ENCODE measurements around the gene STRN4. TPM values are rescaled to one million over a fixed set of nuclear protein-coding genes. Genes with fewer than 3 reads are reported as not detected.

Gene STRN4
- total RNA-seq, 1 experiment from 2014 or later: 89.5 TPM

GRCh38 chr19:46787331-46788261 lies 41.3 kb upstream of the STRN4 start:
- no peak for DNase-seq (ENCODE audit: low read depth, low spot score)
- TSS peak; percentile 82 for BruUV-seq (replicated peaks)

GRCh38 chr19:46787040-46787330 lies 40.7 kb upstream of the STRN4 start:
- peaks cover 8% of the 10 kb centered on the region for H3K4me1 ChIP-seq (ENCODE audit: control insufficient read depth, insufficient read depth, low read length)
- in situ Hi-C loops (cut with HindIII; ENCODE audit: low pct_unique_long_range_greater_than_20kb, low sequenced_read_pairs) (no loop called here), intact Hi-C loops (cut with micrococcal nuclease; ENCODE audit: unreplicated experiment) (no loop called here)
- TF ChIP-seq, protein P1, sequence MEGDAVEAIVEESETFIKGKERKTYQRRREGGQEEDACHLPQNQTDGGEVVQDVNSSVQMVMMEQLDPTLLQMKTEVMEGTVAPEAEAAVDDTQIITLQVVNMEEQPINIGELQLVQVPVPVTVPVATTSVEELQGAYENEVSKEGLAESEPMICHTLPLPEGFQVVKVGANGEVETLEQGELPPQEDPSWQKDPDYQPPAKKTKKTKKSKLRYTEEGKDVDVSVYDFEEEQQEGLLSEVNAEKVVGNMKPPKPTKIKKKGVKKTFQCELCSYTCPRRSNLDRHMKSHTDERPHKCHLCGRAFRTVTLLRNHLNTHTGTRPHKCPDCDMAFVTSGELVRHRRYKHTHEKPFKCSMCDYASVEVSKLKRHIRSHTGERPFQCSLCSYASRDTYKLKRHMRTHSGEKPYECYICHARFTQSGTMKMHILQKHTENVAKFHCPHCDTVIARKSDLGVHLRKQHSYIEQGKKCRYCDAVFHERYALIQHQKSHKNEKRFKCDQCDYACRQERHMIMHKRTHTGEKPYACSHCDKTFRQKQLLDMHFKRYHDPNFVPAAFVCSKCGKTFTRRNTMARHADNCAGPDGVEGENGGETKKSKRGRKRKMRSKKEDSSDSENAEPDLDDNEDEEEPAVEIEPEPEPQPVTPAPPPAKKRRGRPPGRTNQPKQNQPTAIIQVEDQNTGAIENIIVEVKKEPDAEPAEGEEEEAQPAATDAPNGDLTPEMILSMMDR (IDR thresholded peaks at IDR 0.05): no peak
- TF ChIP-seq POLR2AphosphoS5 (IDR thresholded peaks at IDR 0.05; ENCODE audit: low read depth, low read length): no peak
- ChIA-PET CTCF (no interaction called here), POLR2A (no interaction called here)
- peak overlapping the region; percentile 87 to 92 for H3K4me3 ChIP-seq (ENCODE audit: low read depth in 2 of 2, low read length in 2 of 2)
- BruUV-seq (replicated peaks): no TSS peak
- ATAC-seq (no peak), DNase-seq (ENCODE audit: low read depth, low spot score) (no peak)
- no peaks in the 10 kb centered on the region for H3K27me3 ChIP-seq (ENCODE audit: control insufficient read depth, insufficient read depth, low read length)
- H3K36me3 ChIP-seq (ENCODE audit: control insufficient read depth, insufficient read depth, low read length): peaks cover 3% of the 10 kb centered on the region; the same call in 1 of the 2 replicates
- peak overlapping the region; percentile 89 for H3K27ac ChIP-seq (ENCODE audit: low read length)
- H3K9me3 ChIP-seq (ENCODE audit: control insufficient read depth, insufficient read depth, low read depth, low read length): no peaks in the 10 kb centered on the region

More at GRCh38 chr19:46787331-46788261, 41.3 kb upstream of the STRN4 start:
- intact Hi-C loops (cut with micrococcal nuclease; ENCODE audit: unreplicated experiment) (no loop called here), in situ Hi-C loops (cut with HindIII; ENCODE audit: low pct_unique_long_range_greater_than_20kb, low sequenced_read_pairs) (no loop called here)
- ChIA-PET POLR2A (interaction anchor here (0.8 kb wide), 1 partner anchor 10 kb away, joined by 8 read pairs; no protein-coding TSS in a partner anchor), CTCF (no interaction called here)
- peak; percentile 33 for ATAC-seq
- no peaks in the 10 kb centered on the region for H3K27me3 ChIP-seq (ENCODE audit: control insufficient read depth, insufficient read depth, low read length)
- TF ChIP-seq, protein P1 (IDR thresholded peaks at IDR 0.05): no peak
- 0 out of 2 replicates have a peak, but pooled peaks have one; percentile 30 for TF ChIP-seq SIN3A (IDR thresholded peaks at IDR 0.05; ENCODE audit: borderline replicate concordance, insufficient read depth, low read depth, low read length)
- peak overlapping the region; percentile 89 for H3K27ac ChIP-seq (ENCODE audit: low read length)
- H3K4me1 ChIP-seq (ENCODE audit: control insufficient read depth, insufficient read depth, low read length): peaks cover 8% of the 10 kb centered on the region
- peaks cover 3% of the 10 kb centered on the region; the same call in 1 of the 2 replicates for H3K36me3 ChIP-seq (ENCODE audit: control insufficient read depth, insufficient read depth, low read length)
- no peaks in the 10 kb centered on the region for H3K9me3 ChIP-seq (ENCODE audit: control insufficient read depth, insufficient read depth, low read depth, low read length)
- H3K4me3 ChIP-seq (ENCODE audit: low read depth in 2 of 2, low read length in 2 of 2): peak overlapping the region; percentile 87 to 92

DNA sequence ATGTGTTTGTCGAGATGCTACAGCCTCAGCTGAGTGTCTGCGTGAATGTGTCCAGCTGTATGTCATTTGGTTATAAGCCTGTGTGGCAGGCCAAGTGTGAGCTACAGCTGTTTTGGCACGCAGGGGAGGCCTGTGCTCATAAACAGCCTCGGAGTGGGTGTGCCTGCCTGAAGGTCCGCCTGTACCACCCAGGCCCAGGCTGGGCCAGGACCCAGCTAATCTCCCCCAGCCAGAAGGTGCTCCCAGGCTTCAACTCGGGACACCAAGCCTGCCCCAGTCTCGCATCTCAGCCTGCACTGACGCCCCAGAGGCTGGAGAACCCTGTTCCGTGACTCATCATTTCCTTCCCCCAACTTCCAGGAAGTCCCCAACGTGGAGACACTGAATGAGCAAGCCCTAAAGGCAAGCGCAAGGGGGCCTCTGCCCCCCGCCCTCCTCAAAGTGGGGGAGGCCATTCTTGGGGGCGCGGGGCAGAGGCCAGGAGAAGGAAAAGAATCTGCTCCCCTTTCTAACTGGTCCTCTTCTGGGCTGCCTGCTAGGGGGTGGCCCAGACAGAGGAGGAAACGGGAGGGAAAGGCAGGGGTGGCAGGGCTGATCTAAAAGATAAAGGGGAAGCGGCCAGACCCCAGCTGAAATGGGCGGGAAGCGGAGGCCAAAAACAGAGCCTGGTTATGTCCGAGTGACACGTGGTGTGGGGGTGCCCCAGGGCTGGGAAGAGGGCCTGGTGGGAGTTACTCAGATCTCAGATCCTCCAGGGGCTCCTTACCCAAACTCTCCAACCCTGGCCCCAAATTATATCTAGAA lies 40.2 kb upstream of the STRN4 start:
- intact Hi-C loops (cut with micrococcal nuclease; ENCODE audit: unreplicated experiment): no loop called here
- peaks cover 8% of the 10 kb centered on the region for H3K4me1 ChIP-seq (ENCODE audit: control insufficient read depth, insufficient read depth, low read length)
- peak overlapping the region; percentile 89 for H3K27ac ChIP-seq (ENCODE audit: low read length)
- H3K9me3 ChIP-seq (ENCODE audit: control insufficient read depth, insufficient read depth, low read depth, low read length): no peaks in the 10 kb centered on the region
- no peak for TF ChIP-seq POLR2AphosphoS5 (IDR thresholded peaks at IDR 0.05; ENCODE audit: low read depth, low read length)
- no peak for TF ChIP-seq TCF7L2 (IDR thresholded peaks at IDR 0.05; ENCODE audit: low read depth, low read length)
- TF ChIP-seq, protein P2, sequence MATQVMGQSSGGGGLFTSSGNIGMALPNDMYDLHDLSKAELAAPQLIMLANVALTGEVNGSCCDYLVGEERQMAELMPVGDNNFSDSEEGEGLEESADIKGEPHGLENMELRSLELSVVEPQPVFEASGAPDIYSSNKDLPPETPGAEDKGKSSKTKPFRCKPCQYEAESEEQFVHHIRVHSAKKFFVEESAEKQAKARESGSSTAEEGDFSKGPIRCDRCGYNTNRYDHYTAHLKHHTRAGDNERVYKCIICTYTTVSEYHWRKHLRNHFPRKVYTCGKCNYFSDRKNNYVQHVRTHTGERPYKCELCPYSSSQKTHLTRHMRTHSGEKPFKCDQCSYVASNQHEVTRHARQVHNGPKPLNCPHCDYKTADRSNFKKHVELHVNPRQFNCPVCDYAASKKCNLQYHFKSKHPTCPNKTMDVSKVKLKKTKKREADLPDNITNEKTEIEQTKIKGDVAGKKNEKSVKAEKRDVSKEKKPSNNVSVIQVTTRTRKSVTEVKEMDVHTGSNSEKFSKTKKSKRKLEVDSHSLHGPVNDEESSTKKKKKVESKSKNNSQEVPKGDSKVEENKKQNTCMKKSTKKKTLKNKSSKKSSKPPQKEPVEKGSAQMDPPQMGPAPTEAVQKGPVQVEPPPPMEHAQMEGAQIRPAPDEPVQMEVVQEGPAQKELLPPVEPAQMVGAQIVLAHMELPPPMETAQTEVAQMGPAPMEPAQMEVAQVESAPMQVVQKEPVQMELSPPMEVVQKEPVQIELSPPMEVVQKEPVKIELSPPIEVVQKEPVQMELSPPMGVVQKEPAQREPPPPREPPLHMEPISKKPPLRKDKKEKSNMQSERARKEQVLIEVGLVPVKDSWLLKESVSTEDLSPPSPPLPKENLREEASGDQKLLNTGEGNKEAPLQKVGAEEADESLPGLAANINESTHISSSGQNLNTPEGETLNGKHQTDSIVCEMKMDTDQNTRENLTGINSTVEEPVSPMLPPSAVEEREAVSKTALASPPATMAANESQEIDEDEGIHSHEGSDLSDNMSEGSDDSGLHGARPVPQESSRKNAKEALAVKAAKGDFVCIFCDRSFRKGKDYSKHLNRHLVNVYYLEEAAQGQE (IDR thresholded peaks at IDR 0.05; ENCODE audit: insufficient read depth in 1 of 2, low read depth in 2 of 2, low read length in 1 of 2): no peak
- peak; percentile 95 for TF ChIP-seq SIN3A (IDR thresholded peaks at IDR 0.05; ENCODE audit: borderline replicate concordance, insufficient read depth, low read depth, low read length)
- TF ChIP-seq, protein P1 (IDR thresholded peaks at IDR 0.05): no peak
- H3K4me3 ChIP-seq (ENCODE audit: low read depth in 2 of 2, low read length in 2 of 2): peak overlapping the region; percentile 87 to 92
- peak; percentile 47 for ATAC-seq
- ChIA-PET CTCF (no interaction called here), POLR2A (interaction anchor here (0.5 kb wide), 2 partner anchors 17 to 47 kb away, joined by 3 read pairs; no protein-coding TSS in a partner anchor)
- no peaks in the 10 kb centered on the region for H3K27me3 ChIP-seq (ENCODE audit: control insufficient read depth, insufficient read depth, low read length)
- in situ Hi-C loops (cut with HindIII; ENCODE audit: low pct_unique_long_range_greater_than_20kb, low sequenced_read_pairs): no loop called here
- peaks cover 3% of the 10 kb centered on the region; the same call in 1 of the 2 replicates for H3K36me3 ChIP-seq (ENCODE audit: control insufficient read depth, insufficient read depth, low read length)
- DNase-seq (ENCODE audit: low read depth, low spot score): no peak
- no TSS peak for BruUV-seq (replicated peaks)

Data from Panc1 (cell line).